ENCODE data around the gene EFHC2.

Gene EFHC2

DNA sequence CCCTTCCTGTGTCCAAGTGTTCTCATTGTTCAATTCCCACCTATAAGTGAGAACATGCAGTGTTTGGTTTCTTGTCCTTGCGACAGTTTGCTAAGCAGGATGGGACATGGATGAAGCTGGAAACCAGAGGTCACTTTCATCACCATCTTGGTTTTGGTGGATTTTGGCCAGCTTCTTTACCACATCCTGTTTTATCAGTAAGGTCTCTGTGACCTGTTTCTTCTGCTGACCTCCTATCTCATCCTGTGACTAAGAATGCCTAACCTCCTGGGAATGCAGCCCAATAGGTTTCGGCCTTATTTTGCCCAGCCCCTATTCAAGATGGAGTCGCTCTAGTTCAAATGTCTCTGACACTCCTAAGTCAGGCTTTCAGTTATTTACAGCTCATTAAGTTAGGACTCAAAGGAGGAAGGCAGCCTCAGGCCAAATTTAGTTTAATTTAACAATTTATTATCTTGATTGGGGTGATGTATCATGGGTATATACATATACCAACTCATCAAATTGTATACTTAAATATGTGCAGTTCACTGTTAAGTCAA, 200.3 kb downstream of the EFHC2 start:
- no peak for DNase-seq

GRCh38 chrX:44130189-44130588, 213.3 kb downstream of the EFHC2 start:
- DNase-seq: no peak

DNA sequence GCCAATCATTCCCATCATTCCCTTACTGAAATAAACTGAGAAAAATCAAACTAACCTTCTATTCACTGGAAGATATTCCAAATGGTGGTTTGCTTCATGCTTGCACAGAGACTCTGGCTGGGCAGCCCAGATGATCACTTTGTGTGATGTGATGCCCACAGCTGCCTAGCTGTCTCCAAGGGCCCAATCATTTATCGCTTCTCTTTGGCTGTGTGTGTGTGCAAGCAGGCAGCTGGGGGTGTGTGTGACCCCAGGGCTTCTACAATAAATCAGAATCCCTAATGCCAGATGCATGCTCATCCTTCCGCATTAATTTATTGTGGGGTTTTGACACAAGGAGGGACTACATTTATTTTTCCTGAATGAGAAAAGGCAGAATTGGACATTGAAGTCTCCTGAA, 230.1 kb downstream of the EFHC2 start:
- no peak for DNase-seq

GRCh38 chrX:44106864-44107263, 236.6 kb downstream of the EFHC2 start:
- DNase-seq: no peak

GRCh38 chrX:44105228-44105913, 238.1 kb downstream of the EFHC2 start:
- no peak for DNase-seq

DNA sequence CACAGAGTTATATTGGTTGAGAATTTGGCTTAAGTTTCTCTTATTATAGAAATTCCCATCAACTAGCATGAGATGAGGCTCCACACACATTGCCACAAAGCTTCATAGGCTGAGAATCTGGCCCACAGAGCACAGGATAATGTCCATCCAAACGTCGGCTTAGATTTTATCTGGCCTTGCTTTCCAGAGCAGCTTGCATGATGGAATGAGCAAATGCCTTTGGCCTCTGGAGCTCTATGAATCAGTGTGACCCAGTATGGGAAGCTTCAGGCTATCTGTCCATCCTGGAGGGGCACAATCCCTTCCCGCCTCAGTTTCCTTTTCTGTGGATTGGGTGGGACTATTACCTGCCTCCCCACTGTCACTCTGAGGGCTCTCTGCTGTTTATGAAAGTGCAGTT, 238.8 kb downstream of the EFHC2 start:
- no peak for DNase-seq

- no peak for DNase-seq
Measured at GRCh38 chrX:44101281-44101680, 242.2 kb downstream of the EFHC2 start.

DNA sequence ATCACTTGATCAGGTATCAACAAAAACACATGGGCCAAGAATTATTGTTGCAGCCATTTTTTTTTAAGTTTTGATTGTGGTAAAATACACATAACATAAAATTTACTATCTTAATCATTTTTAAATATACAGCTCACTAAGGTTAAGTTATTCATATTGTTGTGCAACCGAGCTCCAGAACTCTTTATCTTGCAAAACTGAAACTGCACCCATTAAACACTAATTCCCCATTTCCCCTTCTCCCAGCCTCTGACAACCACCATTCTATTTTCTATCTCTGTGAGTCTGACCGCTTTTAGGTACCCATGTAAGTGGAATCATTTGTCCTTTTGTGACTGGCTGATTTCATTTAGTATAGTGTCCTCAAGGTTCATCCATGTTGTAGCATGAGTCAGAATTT, 244.1 kb downstream of the EFHC2 start:
- DNase-seq: no peak
